ENCODE data around the gene ABCG1.

Gene ABCG1

DNA sequence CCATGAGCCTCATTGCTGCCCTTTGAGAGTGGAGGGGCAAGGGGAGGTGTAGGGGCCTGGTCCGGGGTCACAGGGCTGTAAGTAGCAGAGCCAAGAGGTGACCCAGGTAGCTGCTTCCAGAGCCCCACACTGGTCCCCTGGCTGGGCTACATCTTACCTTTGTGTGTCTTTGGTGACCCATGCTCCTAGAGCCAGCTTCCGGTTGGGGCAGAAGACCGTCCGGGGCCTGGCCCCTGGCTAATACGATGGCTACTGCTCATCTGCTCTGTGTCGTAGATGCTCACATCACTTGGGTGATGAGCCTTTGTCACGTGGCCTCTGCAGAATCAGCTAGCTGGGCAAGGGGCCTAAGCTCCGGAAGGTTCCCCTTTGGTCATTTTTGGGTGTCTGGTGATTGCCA is 20.6 kb downstream of the ABCG1 start:
- H3K9me3 ChIP-seq (ENCODE audit: control insufficient read depth, low read length) = no peaks in the 10 kb centered on the region
- H3K27me3 ChIP-seq (ENCODE audit: control insufficient read depth, insufficient read depth, low read length, poor library complexity, severe bottlenecking) = peaks cover 28% of the 10 kb centered on the region

DNA sequence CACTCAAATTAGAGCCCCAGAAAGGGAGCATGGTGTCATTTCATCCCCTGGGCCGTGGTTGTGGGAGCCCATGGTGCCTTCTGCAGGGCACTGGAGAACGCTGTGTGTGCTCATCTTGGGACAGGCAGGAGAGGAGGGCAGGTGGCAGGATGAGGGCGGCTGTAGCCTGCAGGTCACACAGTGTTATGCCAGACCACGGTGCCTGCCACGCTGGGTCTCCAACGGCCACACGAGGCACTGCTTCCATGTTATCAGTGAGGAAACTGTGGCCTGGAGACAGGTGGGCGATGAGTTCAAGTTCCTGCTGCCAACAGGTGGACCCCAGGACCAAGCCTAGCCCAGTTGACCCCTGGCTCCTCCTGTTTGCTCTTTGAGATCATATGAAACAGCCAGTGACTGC is 21.0 kb downstream of the ABCG1 start:
- peaks cover 26% of the 10 kb centered on the region for H3K27me3 ChIP-seq (ENCODE audit: control insufficient read depth, insufficient read depth, low read length, poor library complexity, severe bottlenecking)
- WGBS, 2 experiments = 90 to 92% methylated on average over 8 of the region's 8 CpGs
- H3K4me3 ChIP-seq (ENCODE audit: insufficient read depth, low read depth, low read length) = no peak overlapping the region
- H3K4me1 ChIP-seq (ENCODE audit: control insufficient read depth, insufficient read depth, low read length) = peaks cover 4% of the 10 kb centered on the region
- no peak overlapping the region for H3K27ac ChIP-seq (ENCODE audit: insufficient read depth, low read depth, low read length, poor library complexity, severe bottlenecking)
- H3K9me3 ChIP-seq (ENCODE audit: control insufficient read depth, low read length) = no peaks in the 10 kb centered on the region
- H3K36me3 ChIP-seq (ENCODE audit: control insufficient read depth, insufficient read depth, low read length) = no peaks in the 10 kb centered on the region

More for the DNA sequence above, 20.6 kb downstream of the ABCG1 start:
- Histone ChIP-seq H3K27ac (ENCODE audit: insufficient read depth, low read depth, low read length, poor library complexity, severe bottlenecking) (no peak overlapping the region), H3K4me1 (ENCODE audit: control insufficient read depth, insufficient read depth, low read length) (peaks cover 5% of the 10 kb centered on the region), H3K4me3 (ENCODE audit: insufficient read depth, low read depth, low read length) (no peak overlapping the region), H3K36me3 (ENCODE audit: control insufficient read depth, insufficient read depth, low read length) (no peaks in the 10 kb centered on the region)
- 93 to 94% methylated on average over 8 of the region's 8 CpGs for WGBS, 2 experiments

GRCh38 chr21:42242611-42243010 is 23.7 kb downstream of the ABCG1 start:
- Histone ChIP-seq H3K36me3 (ENCODE audit: control insufficient read depth, insufficient read depth, low read length) (no peaks in the 10 kb centered on the region), H3K27me3 (ENCODE audit: control insufficient read depth, insufficient read depth, low read length, poor library complexity, severe bottlenecking) (no peaks in the 10 kb centered on the region), H3K4me3 (ENCODE audit: insufficient read depth, low read depth, low read length) (no peak overlapping the region), H3K27ac (ENCODE audit: insufficient read depth, low read depth, low read length, poor library complexity, severe bottlenecking) (no peak overlapping the region), H3K4me1 (ENCODE audit: control insufficient read depth, insufficient read depth, low read length) (peaks cover 5% of the 10 kb centered on the region), H3K9me3 (ENCODE audit: control insufficient read depth, low read length) (no peaks in the 10 kb centered on the region)
- 83% methylated on average over 9 of the region's 9 CpGs for WGBS, 2 experiments

DNA sequence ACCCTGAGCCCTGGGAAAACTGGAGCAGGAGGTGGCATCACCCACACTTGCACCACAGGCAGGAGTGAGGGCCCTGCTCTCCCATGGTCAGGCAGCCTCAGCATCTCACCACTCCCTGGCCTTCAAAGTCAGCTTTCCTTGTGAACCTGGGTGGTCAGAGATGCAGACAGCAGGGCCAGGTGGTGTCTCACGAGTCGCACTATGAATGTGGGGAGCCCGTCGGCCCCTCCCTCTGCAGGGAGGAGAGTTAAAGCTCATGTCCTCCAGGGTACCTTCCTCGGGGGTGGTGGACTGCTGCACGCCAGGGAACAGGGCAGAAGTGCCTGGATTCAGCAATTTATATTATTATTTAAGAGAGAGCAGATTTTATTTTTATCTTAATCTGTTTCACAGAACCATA is 24.1 kb downstream of the ABCG1 start:
- Histone ChIP-seq H3K9me3 (ENCODE audit: control insufficient read depth, low read length) (no peaks in the 10 kb centered on the region), H3K4me3 (ENCODE audit: insufficient read depth, low read depth, low read length) (no peak overlapping the region), H3K27ac (ENCODE audit: insufficient read depth, low read depth, low read length, poor library complexity, severe bottlenecking) (no peak overlapping the region), H3K27me3 (ENCODE audit: control insufficient read depth, insufficient read depth, low read length, poor library complexity, severe bottlenecking) (no peaks in the 10 kb centered on the region), H3K36me3 (ENCODE audit: control insufficient read depth, insufficient read depth, low read length) (no peaks in the 10 kb centered on the region), H3K4me1 (ENCODE audit: control insufficient read depth, insufficient read depth, low read length) (peaks cover 5% of the 10 kb centered on the region)
- 91 to 95% methylated on average over 4 of the region's 6 CpGs for WGBS, 2 experiments

DNA sequence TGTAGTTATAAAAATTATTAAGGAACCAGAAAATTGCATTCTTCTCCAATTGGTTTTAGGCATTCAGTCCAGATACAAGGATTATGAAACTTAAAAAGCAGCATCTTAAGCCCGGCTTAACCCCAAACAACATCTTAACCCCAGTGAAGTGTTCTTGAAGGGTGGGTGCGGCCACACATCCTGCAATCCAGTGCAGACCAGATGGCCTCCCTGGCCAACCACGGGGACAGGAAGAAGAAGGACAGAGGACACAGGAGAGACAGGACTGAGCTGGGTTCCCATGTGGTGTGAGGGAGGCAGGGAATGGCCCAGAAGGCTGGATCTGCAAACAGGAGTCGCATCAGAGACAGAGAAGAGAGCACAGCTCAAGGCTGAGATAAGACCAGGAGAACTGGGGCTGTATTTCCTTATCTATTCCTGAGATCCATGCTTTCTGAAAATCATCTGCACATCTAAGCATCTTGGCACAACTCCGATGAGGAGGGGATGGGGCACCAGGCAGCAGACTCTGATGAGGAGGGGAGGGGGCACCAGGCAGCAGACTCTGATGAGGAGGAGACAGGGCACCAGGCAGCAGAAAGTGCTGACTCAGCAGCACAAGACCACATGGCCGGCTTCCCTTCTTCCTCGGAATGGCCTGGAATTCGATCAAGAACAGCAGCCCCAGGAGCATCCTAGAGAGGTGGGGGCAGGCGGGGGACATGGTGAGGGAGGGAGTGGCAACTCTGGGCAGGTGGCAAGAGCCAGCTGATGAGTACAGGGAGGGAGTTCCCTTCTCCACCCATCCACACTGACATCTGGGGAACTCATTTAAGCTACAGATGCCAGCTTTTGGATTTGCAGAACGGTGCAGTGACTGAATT is 26.6 kb downstream of the ABCG1 start:
- H3K4me1 ChIP-seq (ENCODE audit: control insufficient read depth, insufficient read depth, low read length) = peaks cover 5% of the 10 kb centered on the region
- no peaks in the 10 kb centered on the region for H3K9me3 ChIP-seq (ENCODE audit: control insufficient read depth, low read length)
- H3K27ac ChIP-seq (ENCODE audit: insufficient read depth, low read depth, low read length, poor library complexity, severe bottlenecking) = no peak overlapping the region
- no peaks in the 10 kb centered on the region for H3K27me3 ChIP-seq (ENCODE audit: control insufficient read depth, insufficient read depth, low read length, poor library complexity, severe bottlenecking)
- H3K36me3 ChIP-seq (ENCODE audit: control insufficient read depth, insufficient read depth, low read length) = no peaks in the 10 kb centered on the region
- 60 to 65% methylated on average over 8 to 10 of the region's 10 CpGs for WGBS, 2 experiments
- no peak overlapping the region for H3K4me3 ChIP-seq (ENCODE audit: insufficient read depth, low read depth, low read length)

GRCh38 chr21:42247716-42248115 is 28.8 kb downstream of the ABCG1 start:
- Histone ChIP-seq H3K36me3 (ENCODE audit: control insufficient read depth, insufficient read depth, low read length) (no peaks in the 10 kb centered on the region), H3K9me3 (ENCODE audit: control insufficient read depth, low read length) (no peaks in the 10 kb centered on the region), H3K4me1 (ENCODE audit: control insufficient read depth, insufficient read depth, low read length) (peaks cover 5% of the 10 kb centered on the region), H3K27ac (ENCODE audit: insufficient read depth, low read depth, low read length, poor library complexity, severe bottlenecking) (no peak overlapping the region), H3K27me3 (ENCODE audit: control insufficient read depth, insufficient read depth, low read length, poor library complexity, severe bottlenecking) (no peaks in the 10 kb centered on the region), H3K4me3 (ENCODE audit: insufficient read depth, low read depth, low read length) (no peak overlapping the region)
- 89 to 91% methylated on average over 11 of the region's 11 CpGs for WGBS, 2 experiments

DNA sequence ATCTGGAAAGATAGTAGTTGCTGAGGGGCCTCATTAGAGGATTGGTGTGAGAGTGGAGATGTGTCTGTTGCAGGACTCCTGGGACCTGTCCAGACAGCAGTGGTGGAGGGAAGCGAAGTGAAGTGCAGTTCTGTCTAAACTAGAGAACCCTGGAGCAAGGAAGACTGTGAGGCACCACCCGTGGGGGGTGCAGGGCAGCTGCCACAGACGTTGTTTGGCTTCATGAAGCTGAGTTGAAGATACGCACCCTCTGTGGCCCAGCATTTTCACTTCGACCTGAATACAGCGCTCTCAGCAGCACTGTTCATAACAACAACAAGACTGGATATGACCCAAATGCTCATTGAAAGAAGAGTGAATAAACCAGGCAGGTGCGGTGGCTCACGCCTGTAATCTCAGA is 29.3 kb downstream of the ABCG1 start:
- WGBS, 2 experiments = 93% methylated on average over 8 of the region's 8 CpGs
- Histone ChIP-seq H3K27ac (ENCODE audit: insufficient read depth, low read depth, low read length, poor library complexity, severe bottlenecking) (no peak overlapping the region), H3K4me1 (ENCODE audit: control insufficient read depth, insufficient read depth, low read length) (peaks cover 5% of the 10 kb centered on the region), H3K4me3 (ENCODE audit: insufficient read depth, low read depth, low read length) (no peak overlapping the region), H3K9me3 (ENCODE audit: control insufficient read depth, low read length) (no peaks in the 10 kb centered on the region), H3K36me3 (ENCODE audit: control insufficient read depth, insufficient read depth, low read length) (no peaks in the 10 kb centered on the region), H3K27me3 (ENCODE audit: control insufficient read depth, insufficient read depth, low read length, poor library complexity, severe bottlenecking) (no peaks in the 10 kb centered on the region)

- H3K4me3 ChIP-seq (ENCODE audit: insufficient read depth, low read depth, low read length) = no peak overlapping the region
- 88 to 96% methylated on average over 11 to 12 of the region's 12 CpGs for WGBS, 2 experiments
- H3K36me3 ChIP-seq (ENCODE audit: control insufficient read depth, insufficient read depth, low read length) = no peaks in the 10 kb centered on the region
- H3K27ac ChIP-seq (ENCODE audit: insufficient read depth, low read depth, low read length, poor library complexity, severe bottlenecking) = no peak overlapping the region
- H3K27me3 ChIP-seq (ENCODE audit: control insufficient read depth, insufficient read depth, low read length, poor library complexity, severe bottlenecking) = no peaks in the 10 kb centered on the region
- no peaks in the 10 kb centered on the region for H3K9me3 ChIP-seq (ENCODE audit: control insufficient read depth, low read length)
- peaks cover 5% of the 10 kb centered on the region for H3K4me1 ChIP-seq (ENCODE audit: control insufficient read depth, insufficient read depth, low read length)
Measured at GRCh38 chr21:42248783-42249597, 30.1 kb downstream of the ABCG1 start.

- no peaks in the 10 kb centered on the region for H3K27me3 ChIP-seq (ENCODE audit: control insufficient read depth, insufficient read depth, low read length, poor library complexity, severe bottlenecking)
- WGBS, 2 experiments = 90% methylated on average over 19 of the region's 19 CpGs
- no peak overlapping the region for H3K27ac ChIP-seq (ENCODE audit: insufficient read depth, low read depth, low read length, poor library complexity, severe bottlenecking)
- H3K9me3 ChIP-seq (ENCODE audit: control insufficient read depth, low read length) = no peaks in the 10 kb centered on the region
- H3K4me3 ChIP-seq (ENCODE audit: insufficient read depth, low read depth, low read length) = no peak overlapping the region
- peaks cover 2% of the 10 kb centered on the region for H3K4me1 ChIP-seq (ENCODE audit: control insufficient read depth, insufficient read depth, low read length)
- no peaks in the 10 kb centered on the region for H3K36me3 ChIP-seq (ENCODE audit: control insufficient read depth, insufficient read depth, low read length)
Measured at GRCh38 chr21:42250422-42251403, 31.8 kb downstream of the ABCG1 start.
